ENCODE results near the gene USP44. TPM values are rescaled to one million over a fixed set of nuclear protein-coding genes. Genes with fewer than 3 reads are reported as not detected.

USP44 gene
- total RNA-seq, 1 experiment from 2014 or later = 0.11 TPM

DNA sequence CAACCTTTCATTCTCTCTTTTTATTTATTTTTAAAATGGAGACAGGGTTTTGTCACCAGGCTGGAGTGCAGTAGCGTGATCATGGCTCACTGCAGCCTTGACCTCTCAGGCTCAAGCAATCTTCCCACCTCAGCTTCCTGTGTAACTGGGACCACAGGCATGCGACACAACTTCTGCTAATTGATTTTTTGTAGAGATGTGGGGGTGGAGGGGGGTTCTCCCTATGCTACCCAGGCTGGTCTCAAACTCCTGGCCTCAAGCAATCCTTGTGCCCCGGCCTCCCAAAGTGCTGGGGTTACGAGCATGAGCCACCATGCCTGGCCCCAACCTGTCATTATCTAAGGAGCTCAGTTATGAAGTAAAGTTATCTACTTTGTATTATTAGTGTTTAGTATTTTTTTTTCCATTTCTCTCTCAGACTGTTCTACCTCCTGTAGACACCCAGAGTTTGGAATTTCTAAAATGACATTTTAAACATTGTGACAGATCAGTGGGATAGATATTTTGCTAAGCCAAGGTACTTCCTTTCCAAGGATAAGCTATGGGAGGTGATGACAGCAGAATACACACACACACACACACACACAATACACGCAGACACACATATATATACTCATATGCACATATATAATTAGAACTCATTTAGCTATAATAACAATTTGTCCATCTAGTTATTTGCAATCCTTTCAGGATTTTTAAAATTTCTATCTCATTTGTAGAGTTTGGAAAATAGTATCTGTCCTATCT lies 2.1 kb upstream of the USP44 start:
- no peak for DNase-seq
- no peaks in the 10 kb centered on the region for H3K27me3 ChIP-seq (ENCODE audit: low read length)
- no peak overlapping the region for H3K4me2 ChIP-seq (ENCODE audit: low read depth, low read length, poor library complexity, severe bottlenecking)
- no peak overlapping the region for H3K27ac ChIP-seq (ENCODE audit: low read length)
- no peak overlapping the region for H2AFZ ChIP-seq (ENCODE audit: low read length)
- no peaks in the 10 kb centered on the region for H3K79me2 ChIP-seq (ENCODE audit: low read length)
- no peaks in the 10 kb centered on the region for H3K36me3 ChIP-seq (ENCODE audit: insufficient read depth, low read length)
- H4K20me1 ChIP-seq (ENCODE audit: insufficient read depth, low read depth, low read length) = no peaks in the 10 kb centered on the region
- no peaks in the 10 kb centered on the region for H3K9me3 ChIP-seq (ENCODE audit: low read length)
- no peak overlapping the region for H3K4me3 ChIP-seq (ENCODE audit: low read length)
- no peaks in the 10 kb centered on the region for H3K9me2 ChIP-seq (replicated peaks; ENCODE audit: insufficient read depth, low read length)
- no peaks in the 10 kb centered on the region for H3K4me1 ChIP-seq (ENCODE audit: low read length)
- H3K9ac ChIP-seq (ENCODE audit: low read length) = no peak overlapping the region

DNA sequence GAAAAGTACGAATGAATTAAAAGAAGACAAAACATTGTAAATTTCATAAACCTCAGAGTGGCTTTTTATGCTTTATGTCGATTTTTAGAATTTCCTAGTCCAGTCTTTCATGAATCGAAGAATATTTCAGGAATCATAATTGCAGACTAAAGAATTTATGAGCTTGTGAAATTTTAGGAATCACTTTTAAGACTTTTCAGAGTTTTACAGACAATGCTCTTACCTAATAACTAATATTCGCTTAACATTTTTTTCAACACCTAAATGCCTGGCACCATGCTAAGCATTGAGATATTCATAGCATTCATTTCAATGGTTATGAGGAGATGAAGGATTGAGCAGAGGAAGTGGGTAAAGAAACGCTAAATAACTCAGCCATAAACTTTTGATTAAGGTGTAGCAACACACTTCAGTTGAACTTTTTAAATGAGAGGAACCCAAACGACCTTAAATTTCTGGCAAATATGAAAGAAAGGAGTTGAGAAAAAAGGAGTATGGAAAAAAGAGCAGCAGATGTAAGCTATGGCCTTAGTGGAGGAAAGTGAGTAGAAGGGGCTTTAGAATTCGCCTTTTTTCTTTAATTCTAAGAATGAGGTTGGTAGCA lies 739 bp upstream of the USP44 start:
- no peak for DNase-seq
- Histone ChIP-seq H3K27me3 (ENCODE audit: low read length) (no peaks in the 10 kb centered on the region), H3K4me1 (ENCODE audit: low read length) (no peaks in the 10 kb centered on the region), H2AFZ (ENCODE audit: low read length) (no peak overlapping the region), H3K9me2 (replicated peaks; ENCODE audit: insufficient read depth, low read length) (no peaks in the 10 kb centered on the region), H3K79me2 (ENCODE audit: low read length) (no peaks in the 10 kb centered on the region), H3K27ac (ENCODE audit: low read length) (no peak overlapping the region), H4K20me1 (ENCODE audit: insufficient read depth, low read depth, low read length) (no peaks in the 10 kb centered on the region), H3K4me3 (ENCODE audit: low read length) (no peak overlapping the region), H3K9ac (ENCODE audit: low read length) (no peak overlapping the region), H3K9me3 (ENCODE audit: low read length) (no peaks in the 10 kb centered on the region), H3K4me2 (ENCODE audit: low read depth, low read length, poor library complexity, severe bottlenecking) (no peak overlapping the region), H3K36me3 (ENCODE audit: insufficient read depth, low read length) (no peaks in the 10 kb centered on the region)

DNA sequence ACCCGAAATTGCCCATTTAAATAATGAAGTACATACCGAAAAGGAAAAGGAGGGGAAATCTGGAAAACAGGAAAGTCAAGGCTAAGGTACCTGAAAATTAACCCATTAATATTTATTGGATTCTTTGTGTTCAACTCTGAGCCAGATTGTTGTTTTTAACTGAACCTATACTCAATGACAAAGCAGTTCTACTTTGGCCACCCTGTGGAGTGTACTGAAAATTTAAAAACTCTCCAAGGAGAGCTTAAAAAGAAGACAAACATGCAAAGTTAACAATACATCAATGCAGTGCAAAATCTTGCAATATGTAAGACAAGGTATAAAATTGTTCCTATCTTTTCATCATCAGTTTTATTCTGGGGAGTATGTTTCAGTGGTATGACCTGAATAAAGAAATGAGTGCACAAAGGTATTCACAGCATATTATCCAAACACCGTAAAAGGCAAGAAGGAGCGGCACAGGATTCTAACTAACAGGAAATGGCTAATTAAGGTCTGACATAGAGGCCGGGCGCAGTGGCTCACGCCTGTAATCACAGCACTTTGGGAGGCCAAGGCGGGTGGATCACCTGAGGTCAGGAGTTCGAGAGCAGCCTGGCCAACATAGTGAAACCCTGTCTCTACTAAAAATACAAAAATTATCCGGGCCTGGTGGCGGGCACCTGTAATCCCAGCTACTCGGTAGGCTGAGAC lies 1.7 kb downstream of the USP44 start:
- Histone ChIP-seq H3K79me2 (ENCODE audit: low read length) (no peaks in the 10 kb centered on the region), H3K4me1 (ENCODE audit: low read length) (no peaks in the 10 kb centered on the region), H4K20me1 (ENCODE audit: insufficient read depth, low read depth, low read length) (no peaks in the 10 kb centered on the region), H3K9ac (ENCODE audit: low read length) (no peak overlapping the region), H3K9me3 (ENCODE audit: low read length) (no peaks in the 10 kb centered on the region), H3K4me2 (ENCODE audit: low read depth, low read length, poor library complexity, severe bottlenecking) (no peak overlapping the region), H2AFZ (ENCODE audit: low read length) (no peak overlapping the region), H3K9me2 (replicated peaks; ENCODE audit: insufficient read depth, low read length) (no peaks in the 10 kb centered on the region), H3K27me3 (ENCODE audit: low read length) (no peaks in the 10 kb centered on the region), H3K27ac (ENCODE audit: low read length) (no peak overlapping the region), H3K4me3 (ENCODE audit: low read length) (no peak overlapping the region), H3K36me3 (ENCODE audit: insufficient read depth, low read length) (no peaks in the 10 kb centered on the region)
- DNase-seq = no peak

DNA sequence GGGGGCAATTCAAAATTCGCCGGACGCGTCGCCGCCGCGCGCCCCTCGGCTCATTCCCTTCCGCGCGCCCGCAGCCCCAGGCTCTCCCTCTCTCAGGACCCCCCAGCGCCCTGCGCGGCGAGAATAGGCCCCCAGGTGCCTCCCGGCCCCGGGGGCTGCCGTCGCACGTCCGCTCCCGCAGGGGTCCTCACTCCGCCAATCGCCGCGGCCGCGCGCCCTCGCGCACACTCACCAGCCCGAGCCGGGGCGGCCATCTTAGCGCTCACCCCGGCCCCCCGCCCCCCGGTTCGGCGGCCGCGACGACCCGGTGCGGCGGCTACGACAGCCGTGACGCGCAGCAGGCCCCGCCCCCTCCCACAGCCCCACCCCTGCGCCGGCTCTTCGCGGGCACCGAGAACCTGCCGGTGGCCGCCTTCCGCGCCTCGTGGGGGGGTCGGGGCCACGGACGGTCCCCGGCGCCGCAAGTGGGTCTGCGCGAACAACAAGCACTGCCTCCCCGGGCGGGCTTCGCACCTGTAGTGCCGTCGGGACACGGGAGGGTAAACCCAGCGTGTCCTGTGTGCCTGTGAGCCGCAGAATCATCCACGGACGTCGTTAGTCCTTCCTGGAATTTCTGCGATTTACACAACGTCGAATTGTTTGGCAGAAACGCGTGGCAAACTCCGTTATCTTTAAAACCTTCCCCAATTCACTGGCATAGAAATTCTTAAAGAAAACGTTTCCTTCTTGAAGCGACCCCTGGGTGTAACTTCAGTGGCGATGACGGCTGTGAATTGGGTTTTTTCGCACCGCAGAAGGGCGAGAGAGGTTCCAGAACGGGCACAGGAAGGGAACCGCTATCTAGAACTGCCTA lies 2.5 kb downstream of the USP44 start:
- no peak for DNase-seq
- Histone ChIP-seq H4K20me1 (ENCODE audit: insufficient read depth, low read depth, low read length) (no peaks in the 10 kb centered on the region), H3K4me1 (ENCODE audit: low read length) (no peaks in the 10 kb centered on the region), H2AFZ (ENCODE audit: low read length) (no peak overlapping the region), H3K4me3 (ENCODE audit: low read length) (no peak overlapping the region), H3K9me3 (ENCODE audit: low read length) (no peaks in the 10 kb centered on the region), H3K27me3 (ENCODE audit: low read length) (no peaks in the 10 kb centered on the region), H3K27ac (ENCODE audit: low read length) (no peak overlapping the region), H3K9me2 (replicated peaks; ENCODE audit: insufficient read depth, low read length) (no peaks in the 10 kb centered on the region), H3K36me3 (ENCODE audit: insufficient read depth, low read length) (no peaks in the 10 kb centered on the region), H3K9ac (ENCODE audit: low read length) (no peak overlapping the region), H3K4me2 (ENCODE audit: low read depth, low read length, poor library complexity, severe bottlenecking) (no peak overlapping the region), H3K79me2 (ENCODE audit: low read length) (no peaks in the 10 kb centered on the region)

GRCh38 chr12:95548056-95548538 lies 3.2 kb downstream of the USP44 start:
- H3K27ac ChIP-seq (ENCODE audit: low read length) = no peak overlapping the region
- DNase-seq = no peak
- H3K4me3 ChIP-seq (ENCODE audit: low read length) = no peak overlapping the region
- no peak overlapping the region for H3K4me2 ChIP-seq (ENCODE audit: low read depth, low read length, poor library complexity, severe bottlenecking)
- H3K4me1 ChIP-seq (ENCODE audit: low read length) = no peaks in the 10 kb centered on the region
- no peaks in the 10 kb centered on the region for H3K36me3 ChIP-seq (ENCODE audit: insufficient read depth, low read length)
- no peak overlapping the region for H3K9ac ChIP-seq (ENCODE audit: low read length)
- no peaks in the 10 kb centered on the region for H3K79me2 ChIP-seq (ENCODE audit: low read length)
- H4K20me1 ChIP-seq (ENCODE audit: insufficient read depth, low read depth, low read length) = no peaks in the 10 kb centered on the region
- H2AFZ ChIP-seq (ENCODE audit: low read length) = no peak overlapping the region
- no peaks in the 10 kb centered on the region for H3K27me3 ChIP-seq (ENCODE audit: low read length)
- H3K9me2 ChIP-seq (replicated peaks; ENCODE audit: insufficient read depth, low read length) = no peaks in the 10 kb centered on the region
- H3K9me3 ChIP-seq (ENCODE audit: low read length) = no peaks in the 10 kb centered on the region

- H3K9me3 ChIP-seq (ENCODE audit: low read length) = no peaks in the 10 kb centered on the region
- no peaks in the 10 kb centered on the region for H3K9me2 ChIP-seq (replicated peaks; ENCODE audit: insufficient read depth, low read length)
- H3K27me3 ChIP-seq (ENCODE audit: low read length) = no peaks in the 10 kb centered on the region
- H3K9ac ChIP-seq (ENCODE audit: low read length) = no peak overlapping the region
- no peak overlapping the region for H3K4me3 ChIP-seq (ENCODE audit: low read length)
- no peaks in the 10 kb centered on the region for H3K4me1 ChIP-seq (ENCODE audit: low read length)
- no peak for DNase-seq
- no peak overlapping the region for H3K27ac ChIP-seq (ENCODE audit: low read length)
- H3K4me2 ChIP-seq (ENCODE audit: low read depth, low read length, poor library complexity, severe bottlenecking) = no peak overlapping the region
- H4K20me1 ChIP-seq (ENCODE audit: insufficient read depth, low read depth, low read length) = no peaks in the 10 kb centered on the region
- H2AFZ ChIP-seq (ENCODE audit: low read length) = no peak overlapping the region
- no peaks in the 10 kb centered on the region for H3K79me2 ChIP-seq (ENCODE audit: low read length)
- no peaks in the 10 kb centered on the region for H3K36me3 ChIP-seq (ENCODE audit: insufficient read depth, low read length)
Observed at GRCh38 chr12:95547522-95548055, 3.7 kb downstream of the USP44 start.

DNA sequence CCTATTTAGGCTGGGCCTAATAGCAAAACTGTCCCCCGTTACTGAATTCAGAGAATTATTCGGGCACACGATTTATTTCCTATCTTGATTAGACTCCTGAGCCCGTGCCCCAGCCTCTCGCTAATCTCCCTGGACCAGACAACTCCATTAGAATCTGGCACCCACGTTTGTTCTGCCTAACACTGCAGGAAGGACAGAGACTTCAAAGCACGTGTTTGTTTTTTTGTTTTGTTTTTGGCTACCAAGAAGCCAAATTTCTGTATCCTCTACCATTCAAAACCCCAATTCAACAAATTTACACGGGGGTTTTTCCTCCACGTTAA lies 4.8 kb downstream of the USP44 start:
- no peaks in the 10 kb centered on the region for H3K9me2 ChIP-seq (replicated peaks; ENCODE audit: insufficient read depth, low read length)
- no peaks in the 10 kb centered on the region for H3K9me3 ChIP-seq (ENCODE audit: low read length)

More for the DNA sequence above, 4.8 kb downstream of the USP44 start:
- no peaks in the 10 kb centered on the region for H3K27me3 ChIP-seq (ENCODE audit: low read length)
- H4K20me1 ChIP-seq (ENCODE audit: insufficient read depth, low read depth, low read length) = no peaks in the 10 kb centered on the region
- H3K9ac ChIP-seq (ENCODE audit: low read length) = no peak overlapping the region
- H3K27ac ChIP-seq (ENCODE audit: low read length) = no peak overlapping the region
- H3K36me3 ChIP-seq (ENCODE audit: insufficient read depth, low read length) = no peaks in the 10 kb centered on the region
- no peaks in the 10 kb centered on the region for H3K4me1 ChIP-seq (ENCODE audit: low read length)
- H3K79me2 ChIP-seq (ENCODE audit: low read length) = no peaks in the 10 kb centered on the region
- DNase-seq = no peak
- no peak overlapping the region for H3K4me2 ChIP-seq (ENCODE audit: low read depth, low read length, poor library complexity, severe bottlenecking)
- H2AFZ ChIP-seq (ENCODE audit: low read length) = no peak overlapping the region
- H3K4me3 ChIP-seq (ENCODE audit: low read length) = no peak overlapping the region

All from Karpas-422 (cell line).